ENCODE results near the gene NCAPH2.

DNA sequence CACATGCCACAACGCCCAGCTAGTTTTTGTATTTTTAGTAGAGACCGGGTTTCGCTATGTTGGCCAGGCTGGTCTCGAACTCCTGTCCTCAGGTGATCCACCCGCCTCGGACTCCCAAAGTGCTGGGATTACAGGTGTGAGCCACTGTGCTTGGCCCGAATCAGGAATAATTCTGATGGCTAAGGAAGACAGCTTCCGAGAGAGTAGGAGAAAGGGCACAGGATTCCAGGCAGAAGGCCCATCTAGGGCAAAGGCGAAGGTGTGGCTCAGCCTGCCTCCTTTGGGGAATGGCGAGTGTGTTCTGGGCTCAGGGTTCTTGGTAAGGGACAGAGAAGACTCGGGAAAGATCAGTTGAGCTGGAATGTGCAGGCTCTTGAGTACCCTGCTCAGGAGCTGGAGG, 56.3 kb downstream of the NCAPH2 start:
- TF ChIP-seq, protein P1, sequence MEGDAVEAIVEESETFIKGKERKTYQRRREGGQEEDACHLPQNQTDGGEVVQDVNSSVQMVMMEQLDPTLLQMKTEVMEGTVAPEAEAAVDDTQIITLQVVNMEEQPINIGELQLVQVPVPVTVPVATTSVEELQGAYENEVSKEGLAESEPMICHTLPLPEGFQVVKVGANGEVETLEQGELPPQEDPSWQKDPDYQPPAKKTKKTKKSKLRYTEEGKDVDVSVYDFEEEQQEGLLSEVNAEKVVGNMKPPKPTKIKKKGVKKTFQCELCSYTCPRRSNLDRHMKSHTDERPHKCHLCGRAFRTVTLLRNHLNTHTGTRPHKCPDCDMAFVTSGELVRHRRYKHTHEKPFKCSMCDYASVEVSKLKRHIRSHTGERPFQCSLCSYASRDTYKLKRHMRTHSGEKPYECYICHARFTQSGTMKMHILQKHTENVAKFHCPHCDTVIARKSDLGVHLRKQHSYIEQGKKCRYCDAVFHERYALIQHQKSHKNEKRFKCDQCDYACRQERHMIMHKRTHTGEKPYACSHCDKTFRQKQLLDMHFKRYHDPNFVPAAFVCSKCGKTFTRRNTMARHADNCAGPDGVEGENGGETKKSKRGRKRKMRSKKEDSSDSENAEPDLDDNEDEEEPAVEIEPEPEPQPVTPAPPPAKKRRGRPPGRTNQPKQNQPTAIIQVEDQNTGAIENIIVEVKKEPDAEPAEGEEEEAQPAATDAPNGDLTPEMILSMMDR (IDR thresholded peaks at IDR 0.05): no peak
- no peak for TF ChIP-seq POLR2A (IDR thresholded peaks at IDR 0.05)
